ENCODE measurements around the gene PFN1.

DNA sequence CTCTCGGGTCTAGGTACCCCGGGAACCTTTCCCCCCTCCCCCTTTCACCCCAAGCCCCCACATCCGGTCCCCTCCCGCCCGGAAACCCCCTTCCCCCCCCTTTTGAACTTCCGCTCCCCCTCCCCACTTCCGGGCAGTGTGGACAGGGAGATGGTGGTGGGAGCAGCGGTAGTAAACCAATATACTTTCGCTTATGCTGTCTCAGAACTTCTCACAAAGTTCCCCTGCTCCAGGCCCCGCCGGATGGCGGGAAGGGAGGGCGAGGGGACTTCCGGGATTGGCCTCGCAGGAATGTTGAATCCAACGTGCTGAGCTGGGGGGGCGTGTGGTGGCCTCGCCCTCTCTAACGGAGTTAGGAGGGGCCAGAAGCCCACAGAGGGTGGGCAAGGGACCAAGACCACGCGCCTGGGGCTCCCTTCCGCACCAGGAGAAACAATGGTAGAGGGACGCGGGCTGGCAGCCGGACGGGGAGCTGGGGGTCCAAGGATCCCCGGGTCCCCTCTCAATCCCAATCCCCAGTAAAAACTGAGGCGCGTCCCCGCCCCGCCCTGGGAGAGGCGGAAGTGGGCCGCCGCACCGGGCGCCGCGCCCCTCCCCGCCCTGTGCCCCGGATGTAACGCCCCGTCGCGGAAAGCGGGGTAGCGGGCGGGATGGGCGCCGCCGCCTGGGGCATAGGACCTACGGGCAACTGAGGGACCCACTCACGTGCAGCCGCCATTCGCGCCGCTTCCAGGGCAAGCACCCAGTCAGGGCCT lies 742 bp downstream of the PFN1 start:
- TF ChIP-seq, protein P1, sequence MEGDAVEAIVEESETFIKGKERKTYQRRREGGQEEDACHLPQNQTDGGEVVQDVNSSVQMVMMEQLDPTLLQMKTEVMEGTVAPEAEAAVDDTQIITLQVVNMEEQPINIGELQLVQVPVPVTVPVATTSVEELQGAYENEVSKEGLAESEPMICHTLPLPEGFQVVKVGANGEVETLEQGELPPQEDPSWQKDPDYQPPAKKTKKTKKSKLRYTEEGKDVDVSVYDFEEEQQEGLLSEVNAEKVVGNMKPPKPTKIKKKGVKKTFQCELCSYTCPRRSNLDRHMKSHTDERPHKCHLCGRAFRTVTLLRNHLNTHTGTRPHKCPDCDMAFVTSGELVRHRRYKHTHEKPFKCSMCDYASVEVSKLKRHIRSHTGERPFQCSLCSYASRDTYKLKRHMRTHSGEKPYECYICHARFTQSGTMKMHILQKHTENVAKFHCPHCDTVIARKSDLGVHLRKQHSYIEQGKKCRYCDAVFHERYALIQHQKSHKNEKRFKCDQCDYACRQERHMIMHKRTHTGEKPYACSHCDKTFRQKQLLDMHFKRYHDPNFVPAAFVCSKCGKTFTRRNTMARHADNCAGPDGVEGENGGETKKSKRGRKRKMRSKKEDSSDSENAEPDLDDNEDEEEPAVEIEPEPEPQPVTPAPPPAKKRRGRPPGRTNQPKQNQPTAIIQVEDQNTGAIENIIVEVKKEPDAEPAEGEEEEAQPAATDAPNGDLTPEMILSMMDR (IDR thresholded peaks at IDR 0.05): no peak
- TF ChIP-seq POLR2A (IDR thresholded peaks at IDR 0.05): peak in 1 of 2 donors; percentile 5
